Hematopoietic multipotent progenitor cell treated with erythropoietin and hydrocortisone succinate and interleukin-3 and kit ligand, for 4 days (in vitro differentiated cells): Measurements from ENCODE around the gene KCNE5.
"Not testable (repeated sequence)": the region's sequence is repeated elsewhere in the genome, so short reads cannot be mapped to it uniquely, and the experiment has no call there.

ENCODE experiments used
- DNase-seq: peaks from one replicate; pipeline ENCODE4 v3.0.0-alpha.2; 2015

KCNE5 gene, protein sequence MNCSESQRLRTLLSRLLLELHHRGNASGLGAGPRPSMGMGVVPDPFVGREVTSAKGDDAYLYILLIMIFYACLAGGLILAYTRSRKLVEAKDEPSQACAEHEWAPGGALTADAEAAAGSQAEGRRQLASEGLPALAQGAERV

DNA sequence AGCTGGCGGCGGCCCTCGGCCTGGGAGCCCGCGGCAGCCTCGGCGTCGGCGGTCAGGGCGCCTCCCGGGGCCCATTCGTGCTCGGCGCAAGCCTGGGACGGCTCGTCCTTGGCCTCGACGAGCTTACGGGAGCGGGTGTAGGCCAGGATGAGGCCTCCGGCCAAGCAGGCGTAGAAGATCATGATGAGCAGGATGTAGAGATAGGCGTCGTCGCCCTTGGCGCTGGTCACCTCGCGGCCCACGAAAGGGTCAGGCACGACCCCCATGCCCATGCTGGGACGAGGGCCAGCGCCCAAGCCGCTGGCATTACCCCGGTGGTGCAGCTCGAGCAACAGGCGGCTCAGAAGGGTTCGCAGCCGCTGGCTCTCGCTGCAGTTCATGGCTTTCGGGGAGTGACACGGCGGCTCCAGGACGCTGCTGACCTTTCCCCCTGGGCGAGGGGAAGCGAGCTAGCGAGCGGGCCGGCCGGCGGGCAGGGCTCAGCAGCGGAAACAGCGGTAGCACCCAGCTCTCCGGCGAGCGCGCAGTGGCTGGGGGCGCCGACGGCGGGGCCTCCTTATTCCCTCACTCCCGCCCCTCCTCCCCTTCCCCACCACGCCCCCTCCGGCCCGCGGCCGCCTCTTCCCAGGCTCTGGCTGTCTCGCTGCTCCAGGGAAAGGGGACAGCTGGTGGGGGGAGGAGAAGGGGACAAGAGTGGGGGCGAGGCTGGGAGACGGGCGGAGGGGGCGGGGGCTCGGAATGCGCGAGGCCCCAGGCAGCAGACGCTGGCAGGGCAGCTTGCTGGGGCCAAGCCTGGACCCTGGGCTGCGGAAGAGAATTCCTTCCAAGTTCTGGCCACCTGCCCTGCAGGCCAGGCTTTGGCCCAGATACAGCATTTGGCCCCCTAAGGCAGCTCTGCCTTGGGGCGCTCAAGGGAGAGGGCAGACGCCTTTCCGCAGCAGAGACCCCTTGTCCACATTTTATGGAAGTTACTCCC, at the start of gene KCNE5:
Gene KCNE5 (minus strand): TSS at position 532 of the 976 bp plus-strand sequence. CDS start 152 bp downstream, at position 380.
- DNase-seq: no peak

DNA sequence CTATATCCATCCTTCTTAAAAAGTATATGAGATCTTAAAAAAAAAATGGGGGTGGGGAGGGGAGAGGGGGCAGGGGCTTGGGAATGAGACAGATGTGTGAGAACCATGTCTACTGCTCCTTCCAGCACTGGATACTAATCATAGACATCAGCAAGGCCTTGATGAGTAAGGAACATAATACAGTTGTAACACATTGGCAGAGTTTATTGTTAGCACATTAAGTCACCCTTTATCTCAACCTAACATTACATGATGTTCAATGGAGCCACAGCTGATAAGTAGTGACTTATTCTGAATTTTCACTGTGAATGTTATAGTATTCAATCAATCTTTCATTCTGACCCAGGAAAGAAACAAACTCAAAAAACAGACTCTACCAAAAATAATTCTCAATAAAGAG, 47.3 kb upstream of the KCNE5 start:
- peak; percentile 72 for DNase-seq

- DNase-seq: not testable (repeated sequence)
These were observed 46.2 kb upstream of the KCNE5 start for GRCh38 chrX:109671170-109671569.

DNA sequence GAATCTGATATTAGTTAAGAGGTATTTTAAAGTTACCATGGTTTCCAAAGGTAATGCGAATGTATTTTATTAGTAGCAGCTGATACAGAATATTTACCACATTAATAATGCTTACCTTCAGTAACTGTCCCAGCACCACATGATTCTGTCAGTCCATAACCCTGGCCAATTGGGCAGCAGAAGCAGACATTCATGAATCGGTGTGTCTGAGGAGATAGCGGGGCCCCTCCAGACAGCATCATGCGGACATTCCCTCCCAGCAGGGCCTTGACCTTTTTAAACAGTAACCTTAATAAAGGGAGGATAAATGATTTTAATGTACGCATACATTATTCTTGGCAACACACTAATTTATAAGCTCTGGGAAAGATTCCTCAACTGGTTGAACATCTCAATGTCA, 43.0 kb upstream of the KCNE5 start:
- DNase-seq: no peak

DNA sequence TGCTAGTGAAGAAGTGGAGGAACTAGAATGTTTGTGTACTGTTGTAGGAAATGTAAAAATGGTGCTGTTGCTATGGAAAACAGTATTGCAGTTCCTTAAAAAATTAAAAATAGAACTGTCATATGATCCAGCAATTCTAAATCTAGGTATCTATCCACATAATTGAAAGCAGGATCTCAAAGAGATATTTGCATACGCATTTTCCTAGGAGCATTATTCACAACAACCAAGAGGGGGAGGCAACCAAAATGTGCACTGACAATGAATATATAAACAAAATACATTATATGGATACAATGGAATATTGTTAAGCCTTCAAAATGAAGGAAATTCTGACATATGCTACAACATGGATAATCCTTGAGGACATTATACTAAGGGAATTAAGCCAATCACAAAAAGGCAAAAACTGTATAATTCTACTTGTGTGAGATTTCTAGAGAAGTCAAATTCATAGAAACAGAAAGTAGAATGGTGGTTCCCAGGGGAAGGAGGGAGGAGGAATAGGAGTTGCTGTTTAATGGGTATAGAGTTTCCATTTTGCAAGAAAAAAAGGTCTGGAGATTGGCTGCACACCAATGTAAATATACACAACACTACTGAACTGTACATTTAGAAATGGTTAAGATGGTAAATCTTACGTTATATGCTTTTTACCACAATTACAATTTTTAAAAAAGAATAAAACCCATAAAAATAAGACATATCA, 35.6 kb upstream of the KCNE5 start:
- DNase-seq: no peak

DNA sequence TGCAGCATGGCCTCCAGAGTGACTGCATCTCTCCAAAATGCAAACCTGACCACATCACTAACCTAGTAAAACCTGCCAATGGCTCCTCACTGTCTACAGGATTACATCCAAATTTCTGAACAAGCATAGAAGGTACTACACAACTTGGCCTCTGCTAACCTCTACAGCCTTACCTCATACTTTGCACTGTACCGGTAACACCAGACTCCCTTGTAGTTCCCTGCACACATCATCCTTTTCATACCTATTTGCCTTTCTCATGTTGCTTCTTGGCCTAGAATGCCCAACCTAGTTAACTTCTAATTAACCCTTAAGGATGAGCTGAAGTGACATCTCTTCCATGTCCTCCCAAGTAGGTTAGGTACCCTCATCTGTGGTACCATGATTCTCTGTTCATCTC, 33.4 kb upstream of the KCNE5 start:
- no peak for DNase-seq

DNA sequence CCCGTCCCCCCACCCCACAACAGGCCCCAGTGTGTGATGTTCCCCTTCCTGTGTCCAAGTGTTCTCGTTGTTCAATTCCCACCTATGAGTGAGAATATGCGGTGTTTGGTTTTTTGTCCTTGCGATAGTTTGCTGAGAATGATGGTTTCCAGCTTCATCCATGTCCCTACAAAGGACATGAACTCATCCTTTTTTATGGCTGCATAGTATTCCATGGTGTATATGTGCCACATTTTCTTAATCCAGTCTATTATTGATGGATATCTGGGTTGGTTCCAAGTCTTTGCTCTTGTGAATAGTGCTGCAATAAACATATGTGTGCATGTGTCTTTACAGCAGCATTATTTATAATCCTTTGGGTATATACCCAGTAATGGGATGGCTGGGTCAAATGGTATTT, 32.4 kb upstream of the KCNE5 start:
- DNase-seq: not testable (repeated sequence)

- DNase-seq: no peak
These were observed 31.8 kb upstream of the KCNE5 start for GRCh38 chrX:109656774-109657173.

DNA sequence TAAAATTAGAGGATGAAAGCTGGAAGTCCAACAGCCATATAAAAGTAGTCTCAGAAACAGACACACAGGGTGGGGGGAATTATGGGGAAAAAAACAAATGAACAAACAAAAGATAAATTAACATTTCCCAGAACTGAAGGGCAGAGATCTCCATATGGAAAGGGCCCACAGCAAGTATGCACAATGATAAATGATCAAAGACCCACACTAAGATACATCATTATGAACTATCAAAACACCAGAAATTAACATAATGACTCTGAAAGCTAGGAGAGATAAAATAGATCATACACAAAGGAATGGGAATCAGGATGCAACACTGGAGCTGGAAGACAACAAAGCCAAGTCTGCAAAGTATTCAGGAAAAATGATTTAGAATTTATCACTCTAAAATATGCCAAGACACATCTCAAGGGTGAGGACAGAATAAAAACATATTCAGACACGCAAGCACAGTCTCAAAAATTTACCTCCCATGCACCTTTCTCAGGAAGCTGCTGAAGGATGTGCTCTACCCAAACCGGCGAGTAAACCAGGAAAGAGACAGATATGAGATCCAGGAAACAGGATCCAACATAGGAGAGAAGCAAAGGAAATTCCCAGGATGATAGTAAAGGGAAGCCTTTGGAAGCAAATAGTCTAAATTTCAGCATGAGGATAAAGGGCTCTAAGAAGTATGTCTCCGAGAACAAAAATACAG, 30.7 kb upstream of the KCNE5 start:
- DNase-seq: no peak

DNA sequence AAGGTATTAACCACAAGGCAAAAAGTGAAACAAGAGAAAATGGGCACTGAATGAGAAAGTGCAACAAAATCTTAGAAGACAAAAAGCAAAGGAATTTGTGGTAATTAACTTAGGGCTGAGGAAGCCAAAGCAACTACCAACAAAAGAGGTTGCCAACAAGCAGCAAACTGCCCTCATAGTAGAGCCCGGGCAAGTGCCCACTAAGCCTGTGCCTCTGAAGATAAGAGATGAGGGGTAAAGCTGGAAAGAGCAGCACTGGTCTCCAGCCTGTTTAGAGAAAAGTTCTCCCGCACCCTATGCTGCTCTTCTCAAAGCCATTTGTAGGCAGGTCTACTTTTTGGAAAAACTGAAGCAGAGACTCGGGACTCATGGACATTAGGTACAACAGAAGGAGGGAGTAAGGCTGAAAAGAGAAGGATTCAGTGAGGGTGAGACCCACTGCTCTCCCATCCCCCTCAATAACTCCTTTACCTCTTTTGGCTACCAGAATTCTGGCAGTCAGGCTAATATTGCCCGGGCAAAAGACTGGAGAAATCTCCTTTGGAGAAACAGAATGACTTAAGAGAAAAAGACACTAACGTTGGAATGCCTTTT, 29.6 kb upstream of the KCNE5 start:
- peak; percentile 75 for DNase-seq

DNA sequence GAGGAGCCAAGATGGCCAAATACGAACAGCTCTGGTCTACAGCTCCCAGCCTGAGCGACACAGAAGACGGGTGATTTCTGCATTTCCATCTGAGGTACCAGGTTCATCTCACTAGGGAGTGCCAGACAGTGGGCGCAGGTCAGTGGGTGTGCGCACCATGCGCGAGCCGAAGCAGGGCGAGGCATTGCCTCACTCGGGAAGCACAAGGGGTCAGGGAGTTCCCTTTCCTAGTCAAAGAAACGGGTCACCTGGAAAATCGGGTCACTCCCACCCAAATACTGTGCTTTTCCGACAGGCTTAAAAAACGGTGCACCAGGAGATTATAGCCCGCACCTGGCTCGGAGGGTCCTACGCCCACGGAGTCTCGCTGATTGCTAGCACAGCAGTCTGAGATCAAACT, 19.7 kb upstream of the KCNE5 start:
- DNase-seq: not testable (repeated sequence)

DNA sequence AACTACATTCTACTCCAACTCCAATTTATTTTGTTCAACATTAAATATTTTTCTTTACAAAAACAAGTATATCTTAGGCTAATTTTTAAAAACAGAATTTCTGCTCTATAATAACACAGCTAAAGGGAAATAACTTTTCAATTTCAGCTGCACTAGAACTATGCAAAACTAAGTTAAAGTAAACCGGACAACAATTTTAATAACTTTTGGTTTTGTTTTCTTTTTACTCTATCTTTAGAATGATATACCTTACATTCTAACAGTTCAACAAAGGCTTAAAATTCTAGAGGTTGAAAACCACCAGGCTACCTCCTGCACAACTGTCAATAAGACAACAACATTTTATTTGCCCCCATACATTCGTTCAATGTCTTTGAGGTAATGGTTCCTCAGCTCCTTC, 18.7 kb upstream of the KCNE5 start:
- no peak for DNase-seq

DNA sequence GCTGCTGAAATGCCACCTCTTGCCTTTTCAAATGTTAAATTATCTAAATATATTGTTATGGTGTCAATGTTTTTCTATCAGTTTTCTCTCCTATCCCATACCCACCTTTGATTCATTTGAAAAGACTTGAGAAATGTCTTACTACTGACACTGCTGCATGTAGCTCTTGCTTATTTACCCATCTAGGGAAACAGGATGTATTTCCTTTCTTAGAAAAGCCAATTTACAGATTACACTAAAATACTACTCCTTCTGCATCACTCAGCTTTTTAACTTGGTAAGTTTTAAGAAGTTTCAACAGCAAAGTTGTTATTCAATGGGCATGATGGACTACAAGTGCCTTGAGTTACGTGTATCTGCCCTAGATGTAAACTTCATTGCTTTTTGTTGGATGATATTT, 13.2 kb upstream of the KCNE5 start:
- DNase-seq: no peak

DNA sequence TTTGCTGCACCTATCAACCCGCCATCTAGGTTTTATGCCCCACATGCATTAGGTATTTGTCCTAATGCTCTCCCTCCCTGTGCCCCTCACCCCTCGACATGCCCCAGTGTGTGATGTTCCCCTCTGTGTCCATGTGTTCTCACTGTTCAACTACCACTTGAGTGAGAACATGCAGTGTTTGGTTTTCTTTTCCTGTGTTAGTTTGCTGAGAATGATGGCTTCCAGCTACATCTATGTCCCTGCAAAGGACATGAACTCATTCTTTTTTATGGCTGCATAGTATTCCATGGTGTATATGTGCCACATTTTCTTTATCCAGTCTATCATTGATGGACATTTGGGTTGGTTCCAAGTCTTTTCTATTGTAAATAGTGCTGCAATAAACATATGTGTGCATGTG, 12.5 kb upstream of the KCNE5 start:
- DNase-seq: not testable (repeated sequence)

DNA sequence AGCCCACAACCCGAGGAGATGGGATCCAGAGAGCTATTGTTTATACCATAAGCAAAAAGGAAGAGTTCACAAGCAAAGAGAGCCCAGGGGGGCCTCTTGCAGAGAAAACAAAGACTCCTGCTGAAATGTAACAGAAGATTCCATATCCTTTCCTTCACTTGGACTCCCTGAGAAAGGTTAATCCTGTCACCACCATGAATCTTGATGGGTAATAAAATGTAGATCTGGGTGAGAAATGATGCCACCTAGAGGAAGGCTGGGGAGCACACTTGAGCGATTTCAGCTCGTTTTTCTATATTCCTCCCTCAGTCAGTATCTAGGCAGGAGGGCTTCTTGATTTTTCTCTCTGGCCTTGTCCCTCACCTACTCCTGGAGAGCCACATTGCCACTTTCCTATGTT, 10.2 kb upstream of the KCNE5 start:
- peak; percentile 57 for DNase-seq

GRCh38 chrX:109632906-109633504, 8.0 kb upstream of the KCNE5 start:
- peak; percentile 27 for DNase-seq

DNA sequence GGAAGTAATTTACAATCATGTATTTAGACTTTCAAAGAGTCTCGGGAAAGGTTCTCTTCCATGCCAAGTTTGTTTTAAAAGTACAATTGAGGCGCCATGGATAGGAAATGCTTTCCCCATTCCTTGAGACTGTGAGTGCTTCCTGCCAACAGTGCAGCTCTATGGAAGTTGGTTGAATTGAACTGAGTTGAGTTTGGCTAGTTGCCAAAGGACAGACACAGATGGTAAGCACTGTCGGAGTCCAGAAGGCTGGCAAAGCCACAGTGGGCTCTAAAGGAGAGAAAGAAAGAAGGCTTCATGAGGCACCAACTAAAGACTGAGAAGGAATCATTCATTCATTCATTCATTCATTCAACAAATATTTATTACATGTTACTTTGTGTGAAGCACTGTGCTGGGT, 4.3 kb upstream of the KCNE5 start:
- DNase-seq: no peak

DNA sequence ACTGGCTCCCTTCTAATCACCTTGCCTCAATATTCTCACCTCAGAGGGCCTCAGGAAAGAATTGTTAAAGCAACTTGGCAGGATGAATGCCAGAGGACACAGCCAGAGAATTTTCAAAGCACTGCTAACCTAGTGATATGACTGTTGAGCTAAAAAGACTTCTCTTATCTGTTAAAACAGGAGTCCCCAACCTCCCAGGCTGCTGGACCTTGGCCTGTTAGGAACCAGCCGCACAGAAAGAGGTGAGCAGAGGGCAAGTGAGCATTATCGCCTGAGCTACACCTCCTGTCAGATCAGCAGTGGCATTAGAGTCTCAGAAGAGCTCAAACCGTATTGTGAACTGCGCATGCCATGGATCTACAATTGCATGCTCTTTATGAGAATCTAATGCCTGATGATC, 1.7 kb upstream of the KCNE5 start:
- peak; percentile 64 for DNase-seq

GRCh38 chrX:109623997-109624396, 975 bp downstream of the KCNE5 start:
- DNase-seq: no peak

DNA sequence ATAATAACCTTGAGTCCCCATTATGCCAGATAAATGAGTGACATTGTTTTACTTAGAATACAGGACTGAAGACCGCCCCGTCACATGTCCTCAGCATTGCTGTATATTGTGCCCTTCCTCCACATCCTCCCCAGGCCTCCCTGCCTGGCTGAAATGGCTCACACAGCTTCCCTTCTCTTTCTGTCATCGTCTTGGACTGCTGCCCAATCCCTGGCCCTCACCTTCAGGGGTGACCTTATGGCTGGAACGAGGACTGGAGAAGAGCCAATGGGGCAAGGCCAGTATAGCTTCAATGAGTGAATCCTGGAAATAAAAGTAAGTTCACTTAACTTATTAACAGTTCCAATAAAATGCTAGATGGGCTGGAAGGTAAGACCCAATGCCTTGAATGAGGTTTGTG, 2.7 kb downstream of the KCNE5 start:
- DNase-seq: no peak

- peak; percentile 81 for DNase-seq
These were observed 5.2 kb downstream of the KCNE5 start for GRCh38 chrX:109619771-109620170.

- DNase-seq: no peak
These were observed 10.0 kb downstream of the KCNE5 start for GRCh38 chrX:109614951-109615350.
